IPS-11a (cell line): ENCODE results near the gene TRPV5.

ENCODE experiments used
- H3K4me3 ChIP-seq: one replicate; pipeline ENCODE4 v1.5.1; 2013; ENCODE audit warnings: low read depth, low read length, control low read depth

The TRPV5 gene

GRCh38 chr7:142887282-142888015 is 46.1 kb downstream of the TRPV5 start:
- H3K4me3 ChIP-seq, result no peak overlapping the region

GRCh38 chr7:142886866-142887265 is 46.7 kb downstream of the TRPV5 start:
- H3K4me3 ChIP-seq, result no peak overlapping the region

GRCh38 chr7:142885311-142886230 is 48.0 kb downstream of the TRPV5 start, which contains the start of gene TRPV6:
TRPV6 (minus strand) TSS chr7:142885745.
- H3K4me3 ChIP-seq, result no peak within 1 kb of the TSS

GRCh38 chr7:142884286-142884640 is 49.3 kb downstream of the TRPV5 start:
- no peak overlapping the region for H3K4me3 ChIP-seq

- no peak overlapping the region for H3K4me3 ChIP-seq
These were observed 49.8 kb downstream of the TRPV5 start for GRCh38 chr7:142883571-142884285.

GRCh38 chr7:142883145-142883544 is 50.4 kb downstream of the TRPV5 start:
- H3K4me3 ChIP-seq, result no peak overlapping the region

- no peak overlapping the region for H3K4me3 ChIP-seq
These were observed 51.2 kb downstream of the TRPV5 start for GRCh38 chr7:142882338-142882678.

GRCh38 chr7:142881586-142882337 is 51.8 kb downstream of the TRPV5 start:
- H3K4me3 ChIP-seq, result no peak overlapping the region

- H3K4me3 ChIP-seq, result no peak overlapping the region
These were observed 52.6 kb downstream of the TRPV5 start for GRCh38 chr7:142880876-142881505.

- no peak overlapping the region for H3K4me3 ChIP-seq
These were observed 54.5 kb downstream of the TRPV5 start for GRCh38 chr7:142879060-142879459.

GRCh38 chr7:142878315-142878714 is 55.2 kb downstream of the TRPV5 start:
- no peak overlapping the region for H3K4me3 ChIP-seq

- H3K4me3 ChIP-seq, result no peak overlapping the region
These were observed 56.3 kb downstream of the TRPV5 start for GRCh38 chr7:142876991-142877910.

- H3K4me3 ChIP-seq, result no peak overlapping the region
These were observed 57.1 kb downstream of the TRPV5 start for GRCh38 chr7:142876236-142876960.

GRCh38 chr7:142875456-142875855 is 58.1 kb downstream of the TRPV5 start:
- H3K4me3 ChIP-seq, result no peak overlapping the region

GRCh38 chr7:142874837-142875236 is 58.7 kb downstream of the TRPV5 start:
- no peak overlapping the region for H3K4me3 ChIP-seq

- no peak overlapping the region for H3K4me3 ChIP-seq
These were observed 59.1 kb downstream of the TRPV5 start for GRCh38 chr7:142874409-142874808.

GRCh38 chr7:142873871-142874270 is 59.7 kb downstream of the TRPV5 start:
- H3K4me3 ChIP-seq, result no peak overlapping the region

GRCh38 chr7:142873281-142873784 is 60.2 kb downstream of the TRPV5 start:
- no peak overlapping the region for H3K4me3 ChIP-seq
